Activated CD8-positive, alpha-beta memory T cell treated with anti-CD3 and anti-CD28 coated beads, Interleukin-2, amount 50 U/mL, for 1 hour (primary cell): Measurements from ENCODE around the gene HSF2BP.
"Not testable (repeated sequence)": the region's sequence is repeated elsewhere in the genome, so short reads cannot be mapped to it uniquely, and the experiment has no call there.

ENCODE experiments used
- DNase-seq: peaks from one replicate; pipeline ENCODE4 v3.0.0-alpha.2; 2020; ENCODE audit errors: extremely low read depth

HSF2BP gene

DNA sequence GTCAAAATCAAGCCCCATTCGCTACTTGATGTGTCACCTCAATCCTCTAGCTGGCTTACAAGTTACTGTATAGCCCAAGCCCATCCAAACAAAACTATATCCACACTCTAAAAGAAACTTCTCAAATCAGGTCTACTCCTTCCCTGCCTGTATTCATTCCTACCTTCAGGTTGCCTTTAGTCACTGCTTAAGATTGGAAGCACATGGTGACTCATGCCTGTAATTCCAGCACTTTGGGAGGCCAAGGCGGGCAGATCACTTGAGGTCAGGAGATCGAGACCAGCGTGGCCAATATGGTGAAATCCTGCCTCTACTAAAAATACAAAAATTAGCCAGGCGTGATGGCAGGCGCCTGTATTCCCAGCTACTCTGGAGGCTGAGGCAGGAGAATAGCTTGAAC lies 7.4 kb downstream of the HSF2BP start:
- not testable (repeated sequence) for DNase-seq

DNA sequence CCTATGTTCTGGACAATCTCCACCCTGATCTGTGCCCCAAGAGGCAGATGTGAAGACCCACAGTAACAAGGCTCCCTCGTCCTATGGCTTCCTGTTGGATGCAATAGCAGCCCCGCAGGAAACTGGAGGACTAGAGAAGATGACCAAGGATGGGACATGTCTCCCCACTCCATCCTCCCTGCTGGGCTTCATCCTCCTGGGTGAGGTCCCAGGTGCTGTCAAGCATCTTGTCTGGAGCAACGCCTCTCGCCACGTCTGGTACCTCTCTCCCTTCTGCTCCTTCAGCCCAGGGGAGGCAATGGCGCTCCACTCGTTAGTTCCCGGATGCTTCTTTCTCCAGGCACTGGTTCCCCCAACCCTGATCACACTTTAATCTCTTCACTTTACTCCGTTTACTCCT lies 11.1 kb downstream of the HSF2BP start:
- no peak for DNase-seq

DNA sequence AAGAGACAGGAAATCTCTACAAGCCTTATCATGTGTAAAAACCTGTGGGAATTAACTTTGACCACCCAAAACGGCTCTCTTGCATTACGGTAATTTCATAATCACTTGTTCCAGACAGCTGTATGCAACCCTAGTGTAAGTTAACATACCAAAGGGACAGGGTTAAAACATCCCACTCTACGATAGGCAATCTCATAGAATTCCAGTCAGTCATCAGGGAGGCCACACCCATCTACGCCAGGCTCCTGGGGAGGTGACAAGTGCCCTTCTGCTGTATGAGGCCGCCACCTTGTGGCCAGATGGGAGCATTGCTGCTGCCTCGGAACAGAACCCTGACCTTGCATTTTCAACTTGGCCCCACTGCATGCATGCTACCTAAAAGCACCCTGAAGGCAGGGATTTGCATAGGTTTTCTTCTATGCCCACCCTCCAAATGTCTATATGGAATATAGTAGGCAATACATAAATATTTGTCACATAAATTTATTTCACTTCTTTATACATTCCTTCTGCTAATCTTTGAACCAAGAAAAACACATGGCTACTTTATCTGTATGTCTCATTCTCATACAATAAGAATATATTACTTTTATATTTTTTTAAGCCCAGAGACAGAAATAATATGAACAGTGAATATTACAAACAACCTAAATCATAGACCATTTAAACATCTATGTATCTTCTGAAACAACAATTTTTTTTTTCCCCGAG lies 12.6 kb downstream of the HSF2BP start:
- peak; percentile 65 for DNase-seq

DNA sequence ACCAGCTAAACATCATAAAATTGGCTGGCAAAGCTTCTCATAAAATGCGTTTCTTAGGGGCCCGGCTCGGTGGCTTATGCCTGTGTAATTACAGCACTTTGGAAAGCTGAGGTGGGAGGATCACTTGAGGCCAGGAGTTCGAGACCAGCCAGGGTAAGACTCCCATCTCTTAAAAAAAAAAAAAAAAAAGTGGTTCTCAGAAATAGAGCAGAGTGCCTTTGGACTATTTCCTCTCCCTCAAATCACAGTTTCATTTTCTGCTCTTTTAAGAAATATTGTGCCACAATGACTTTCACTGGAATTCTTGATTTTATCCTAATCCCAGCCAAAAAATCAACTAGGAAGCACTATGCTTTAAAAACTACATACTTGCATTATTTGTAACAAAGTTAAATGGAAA lies 13.3 kb downstream of the HSF2BP start:
- no peak for DNase-seq

DNA sequence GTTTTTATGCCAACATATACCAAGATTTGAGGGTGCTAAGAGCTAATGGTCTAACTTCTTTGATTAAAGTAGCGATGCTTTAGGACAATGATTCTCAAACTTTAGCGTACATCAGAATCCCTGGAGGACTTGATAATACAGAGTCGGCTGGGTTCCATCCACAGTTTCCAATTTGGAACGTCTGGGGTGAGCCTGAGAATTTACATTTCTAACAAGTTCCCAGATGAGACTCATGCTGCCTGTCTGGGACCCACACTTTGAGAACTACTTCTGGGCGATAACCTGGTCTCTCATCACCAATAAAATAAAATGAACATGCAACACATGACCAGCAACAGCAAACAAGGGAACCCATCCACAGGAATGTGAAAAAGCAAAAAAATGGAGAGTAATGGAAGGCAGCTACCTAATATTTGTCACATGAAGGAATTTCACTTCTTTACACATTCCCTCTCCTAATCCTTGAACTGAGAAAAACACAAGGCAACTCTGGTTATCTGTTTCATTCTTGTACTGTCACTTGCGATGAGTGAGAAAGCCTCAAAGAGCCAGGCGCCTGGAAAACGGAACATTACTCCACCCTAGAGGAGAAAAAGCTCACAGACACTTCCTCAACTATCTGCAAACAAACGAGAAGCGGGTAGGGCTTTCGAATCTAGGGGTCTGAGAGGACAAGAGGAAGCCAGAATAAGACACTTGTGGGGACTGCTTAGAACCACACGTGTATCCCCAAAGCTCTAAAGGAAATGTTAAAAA lies 14.0 kb downstream of the HSF2BP start:
- DNase-seq = no peak

DNA sequence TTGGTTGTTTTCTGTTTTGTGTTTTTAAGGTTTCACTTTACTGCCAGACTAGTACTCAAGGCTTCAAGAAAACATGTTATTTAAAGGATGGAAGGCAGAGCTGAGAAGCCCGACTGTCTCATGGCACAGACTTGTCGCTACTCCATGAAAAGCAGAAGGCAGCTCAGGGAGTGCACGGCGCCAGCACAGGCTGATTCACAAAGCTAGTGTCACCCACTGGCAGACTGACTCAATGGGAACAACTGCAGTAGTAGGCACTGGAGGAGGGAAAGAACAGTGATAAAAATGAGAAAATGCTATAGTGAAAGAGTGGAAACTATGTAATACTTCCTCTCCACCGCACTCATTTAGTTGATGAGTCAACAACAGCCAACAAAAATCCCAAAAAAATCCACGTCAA lies 14.7 kb downstream of the HSF2BP start:
- no peak for DNase-seq

DNA sequence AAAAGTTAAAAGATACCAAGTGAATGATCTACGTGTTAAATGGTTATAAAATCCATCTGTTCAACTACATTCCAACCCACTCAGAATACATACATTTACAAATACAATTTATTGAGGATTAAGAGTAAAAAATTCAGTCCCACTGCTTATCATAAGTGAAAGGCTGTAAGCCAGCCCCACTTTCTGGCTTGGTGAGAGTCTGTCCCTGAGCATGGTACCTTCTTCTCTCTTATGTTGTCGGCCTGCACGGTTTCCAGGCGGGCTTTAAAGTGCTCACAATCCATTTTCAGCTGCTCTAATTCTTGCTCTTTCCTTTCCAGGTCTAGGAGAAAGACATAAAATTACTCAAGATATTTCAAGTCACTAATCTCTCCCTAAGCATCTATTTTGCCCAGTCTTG lies 15.2 kb downstream of the HSF2BP start:
- no peak for DNase-seq

DNA sequence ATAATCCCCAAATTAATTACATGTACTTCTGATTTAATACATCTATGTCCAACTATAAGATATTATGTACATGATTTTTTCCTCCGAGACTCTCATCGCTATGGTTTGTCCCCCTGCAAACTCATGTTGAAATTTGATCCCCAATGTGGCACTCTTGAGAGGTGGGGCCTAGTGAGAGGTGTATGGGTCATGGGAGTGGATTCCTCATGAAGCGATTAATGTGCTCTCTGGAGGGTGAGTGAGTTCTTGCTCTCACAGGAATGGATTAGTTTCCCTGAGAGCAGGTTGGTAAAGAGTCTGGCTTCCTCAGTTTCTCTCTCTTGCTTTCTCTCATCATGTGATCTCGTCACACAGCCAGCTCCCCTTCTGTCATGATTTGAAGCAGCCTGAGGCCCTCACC lies 16.1 kb downstream of the HSF2BP start:
- no peak for DNase-seq

DNA sequence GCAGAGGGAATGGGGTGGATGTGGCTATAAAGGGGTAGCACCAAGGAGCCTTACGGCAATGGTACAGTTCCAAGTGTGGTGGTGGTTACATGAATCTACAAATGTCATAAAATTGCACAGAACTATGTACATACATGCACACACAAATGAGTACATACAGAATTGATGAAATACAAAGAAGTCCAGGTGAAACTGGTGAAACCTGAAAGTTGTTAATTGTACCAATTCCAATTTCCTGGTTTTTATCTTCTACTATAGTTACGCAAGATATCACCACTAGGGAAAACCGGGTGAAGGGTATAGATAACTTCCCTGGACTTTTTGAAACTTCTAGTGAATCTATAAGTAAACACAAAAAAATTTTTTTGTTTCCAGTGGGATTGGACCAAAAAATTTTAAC lies 18.9 kb downstream of the HSF2BP start:
- no peak for DNase-seq

DNA sequence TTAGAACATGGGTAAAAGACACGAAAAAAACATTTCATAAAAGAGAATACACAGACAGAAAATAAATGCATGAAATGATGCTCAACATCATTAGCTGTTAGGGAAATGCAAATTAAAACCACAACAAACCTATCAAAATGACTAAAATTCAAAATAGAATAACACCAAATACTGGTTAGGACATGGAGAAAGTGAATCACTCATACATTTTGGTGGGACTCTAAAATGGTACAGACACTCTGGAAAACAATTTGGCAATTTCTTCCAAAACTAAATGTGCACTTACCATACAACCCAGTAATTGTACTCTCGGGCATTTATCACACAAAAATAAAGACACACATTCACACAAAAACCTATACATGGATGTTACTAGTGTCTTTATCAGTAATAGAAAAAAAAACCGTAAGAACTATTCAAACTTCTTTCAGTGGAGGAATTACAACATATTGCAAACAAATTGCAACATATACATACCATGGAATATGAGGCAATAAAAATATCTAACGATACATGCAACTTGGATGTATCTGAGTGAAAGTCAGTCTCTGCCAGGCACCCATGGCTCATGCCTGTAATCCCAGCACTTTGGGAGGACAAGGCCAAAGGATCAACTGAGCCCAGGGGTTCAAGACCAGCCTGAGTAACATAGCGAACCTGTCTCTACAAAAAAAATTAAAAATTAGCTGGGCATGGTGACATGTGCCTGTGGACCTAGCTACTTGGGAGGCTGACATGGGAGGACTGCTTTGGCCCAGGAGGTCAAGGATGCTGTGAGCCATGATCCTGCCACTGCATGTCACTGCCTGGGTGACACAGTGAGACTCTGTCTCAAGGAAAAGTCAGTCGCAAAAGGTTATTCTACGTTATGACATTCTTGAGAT lies 19.6 kb downstream of the HSF2BP start:
- no peak for DNase-seq

DNA sequence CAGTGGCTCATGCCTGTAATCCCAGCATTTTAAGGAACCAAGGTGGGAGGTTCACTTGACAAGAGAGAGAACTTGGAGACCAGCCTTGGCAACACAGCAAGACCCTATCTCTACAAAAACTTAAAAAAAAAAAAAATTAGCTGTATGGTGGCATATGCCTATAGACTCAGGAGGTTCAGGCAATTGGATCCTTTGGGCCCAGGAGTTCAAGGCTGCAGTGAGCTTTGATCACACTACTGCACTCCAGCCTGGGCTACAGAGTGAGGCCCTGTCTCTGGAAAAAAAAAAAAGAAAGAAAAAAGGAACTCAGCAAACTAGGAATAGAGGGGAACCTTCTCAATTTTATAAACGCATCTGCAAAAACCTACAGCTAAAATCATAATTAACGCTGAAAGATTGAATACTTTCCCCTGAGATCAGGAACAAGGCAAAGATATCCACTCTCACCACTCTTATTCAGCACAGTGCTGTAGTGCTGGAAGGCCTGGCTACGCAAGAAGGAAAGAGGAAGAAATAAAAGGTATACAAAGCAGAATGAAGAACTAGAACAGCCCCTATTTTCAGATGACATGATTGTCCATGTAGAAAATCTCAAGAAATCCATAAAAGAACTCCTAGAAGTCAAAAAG lies 21.6 kb downstream of the HSF2BP start:
- DNase-seq = no peak

DNA sequence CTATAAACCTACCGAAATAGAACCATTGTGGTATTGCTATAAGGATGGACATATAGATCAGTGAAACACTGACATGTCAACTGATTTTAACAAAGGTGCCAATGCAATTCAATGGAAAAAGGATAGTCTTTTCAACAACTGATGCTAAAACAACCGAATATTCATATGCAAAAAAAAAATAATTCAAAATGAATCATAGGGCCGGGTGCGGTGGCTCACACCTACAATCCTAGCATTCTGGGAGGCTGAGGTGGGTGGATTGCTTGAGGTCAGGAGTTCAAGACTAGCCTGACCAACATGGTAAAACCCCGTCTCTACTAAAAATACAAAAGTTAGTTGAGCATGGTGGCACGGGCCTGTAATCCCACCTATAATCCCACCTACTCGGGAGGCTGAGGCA lies 23.9 kb downstream of the HSF2BP start:
- no peak for DNase-seq

DNA sequence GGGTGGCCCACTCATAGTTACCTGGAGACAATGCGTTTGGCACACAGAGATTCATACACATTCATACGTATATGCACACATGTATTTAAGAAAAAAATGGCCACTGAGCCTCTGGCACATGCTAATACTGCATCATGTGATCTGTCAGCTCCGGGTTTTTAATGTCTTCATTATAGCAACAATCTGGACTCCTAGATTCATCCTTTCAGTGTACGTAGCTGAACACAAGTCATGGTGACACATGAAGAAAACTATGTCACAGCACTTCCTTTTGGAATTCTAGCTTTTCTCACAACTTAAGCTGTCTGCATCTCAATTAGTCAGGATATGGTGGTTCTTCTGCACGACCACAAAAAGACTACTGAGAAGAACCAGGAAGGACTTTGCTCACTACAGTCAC lies 24.7 kb downstream of the HSF2BP start:
- DNase-seq = no peak

DNA sequence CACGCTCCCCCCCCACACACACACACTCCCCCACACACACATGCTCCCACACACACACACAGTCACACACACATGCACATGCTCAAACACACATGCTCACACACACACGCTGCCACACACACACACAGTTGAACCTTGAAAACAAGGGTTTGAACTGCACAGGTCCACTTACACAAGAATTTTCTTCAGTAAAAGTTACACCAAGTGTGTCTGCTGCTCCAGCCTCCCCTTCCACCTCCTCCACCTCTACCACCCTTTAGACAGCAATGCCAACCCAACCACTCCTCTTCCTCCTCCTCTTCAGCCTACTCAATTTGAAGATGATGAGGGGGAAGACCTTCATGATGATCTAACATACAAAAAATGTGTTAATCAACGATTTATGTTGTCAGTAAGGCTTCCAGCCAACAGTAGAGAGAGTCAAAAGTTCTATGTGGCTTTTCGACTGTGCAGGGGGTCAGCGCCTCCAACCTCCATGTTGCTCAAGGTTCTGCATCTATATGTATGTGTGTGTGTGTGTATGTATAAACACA lies 26.8 kb downstream of the HSF2BP start:
- no peak for DNase-seq

DNA sequence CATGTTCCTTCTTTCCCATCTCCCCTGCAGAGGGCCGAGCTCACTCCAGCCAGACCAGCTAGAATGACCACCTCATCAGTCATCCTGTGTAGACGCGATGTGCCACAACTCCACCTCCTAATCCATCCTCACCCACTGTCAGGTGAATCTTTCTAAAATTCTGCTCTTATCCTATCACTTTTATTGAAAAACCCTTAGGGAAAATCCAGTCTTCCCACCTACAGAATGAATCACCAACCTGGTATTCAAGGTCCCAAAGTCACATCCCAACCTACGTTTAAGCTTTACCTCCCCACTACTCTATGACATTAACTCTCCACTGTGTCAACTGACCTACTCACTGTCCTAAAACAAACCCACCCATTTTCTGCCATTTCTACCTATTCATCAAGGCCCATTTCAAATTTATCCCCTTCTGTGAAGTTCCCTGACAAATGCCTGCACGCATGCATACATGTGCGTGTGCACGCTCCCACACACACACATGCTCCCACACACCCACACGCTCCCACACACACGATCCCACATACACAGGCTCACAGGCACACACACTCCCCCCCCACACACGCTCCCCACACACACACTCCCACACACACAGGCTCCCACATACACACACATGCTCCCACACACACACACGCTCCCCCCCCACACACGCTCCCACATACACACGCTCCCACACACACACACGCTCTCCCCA lies 27.7 kb downstream of the HSF2BP start:
- DNase-seq = no peak

DNA sequence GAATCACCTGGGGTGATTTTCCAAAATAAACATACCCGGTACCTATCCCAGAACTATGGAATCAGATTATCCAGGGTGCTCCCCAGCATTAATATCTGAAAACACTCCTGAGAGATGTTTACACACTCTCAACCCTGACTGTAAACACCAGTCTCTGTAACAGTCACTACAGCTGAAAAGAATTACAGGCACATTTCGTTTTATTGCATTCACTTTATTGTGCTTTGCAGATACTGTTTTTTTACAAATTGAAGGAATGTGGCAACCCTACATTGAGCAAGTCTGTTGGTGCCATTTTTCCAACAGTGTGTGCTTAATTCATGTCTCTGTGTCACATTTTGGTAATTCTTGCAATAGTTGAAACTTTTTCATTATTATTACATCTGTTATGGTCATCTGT lies 31.8 kb downstream of the HSF2BP start:
- no peak for DNase-seq

DNA sequence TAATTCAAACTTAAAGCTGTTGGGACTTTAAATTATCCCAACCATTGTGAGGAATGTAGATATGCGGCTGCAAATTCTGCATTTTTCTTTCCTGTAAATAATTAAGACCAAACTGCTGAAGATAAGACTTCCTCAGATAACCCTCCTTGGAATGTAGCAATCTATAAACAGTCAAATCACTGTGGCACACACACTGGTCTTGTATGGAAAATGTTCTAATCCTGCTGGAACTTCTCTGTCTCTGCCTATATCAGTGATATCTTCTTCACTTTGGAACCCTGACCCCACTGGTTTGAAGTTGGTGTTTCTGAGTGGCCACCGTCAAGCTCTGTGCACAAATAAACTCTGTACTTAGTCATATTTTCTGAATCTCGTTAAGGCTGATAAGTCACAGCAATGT lies 32.9 kb downstream of the HSF2BP start:
- no peak for DNase-seq

DNA sequence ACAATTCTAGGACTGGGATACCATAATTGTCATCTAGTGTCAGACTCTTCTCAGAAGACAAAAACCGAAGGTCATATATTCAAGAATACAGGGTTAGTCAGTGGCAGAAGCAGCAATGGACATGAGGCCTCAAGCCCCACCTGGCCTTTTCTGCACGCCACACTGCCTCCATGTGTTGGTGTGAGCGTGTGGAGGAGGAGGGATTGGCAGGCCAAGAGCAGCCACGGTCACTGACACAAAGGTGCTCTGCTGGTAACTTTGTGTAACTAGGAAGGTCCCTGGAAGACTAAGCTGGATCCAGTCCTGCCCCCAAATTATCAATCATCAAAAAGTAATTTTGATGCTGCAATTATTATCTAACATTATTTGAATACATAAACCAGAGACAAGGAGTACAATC lies 34.9 kb downstream of the HSF2BP start:
- DNase-seq = no peak

DNA sequence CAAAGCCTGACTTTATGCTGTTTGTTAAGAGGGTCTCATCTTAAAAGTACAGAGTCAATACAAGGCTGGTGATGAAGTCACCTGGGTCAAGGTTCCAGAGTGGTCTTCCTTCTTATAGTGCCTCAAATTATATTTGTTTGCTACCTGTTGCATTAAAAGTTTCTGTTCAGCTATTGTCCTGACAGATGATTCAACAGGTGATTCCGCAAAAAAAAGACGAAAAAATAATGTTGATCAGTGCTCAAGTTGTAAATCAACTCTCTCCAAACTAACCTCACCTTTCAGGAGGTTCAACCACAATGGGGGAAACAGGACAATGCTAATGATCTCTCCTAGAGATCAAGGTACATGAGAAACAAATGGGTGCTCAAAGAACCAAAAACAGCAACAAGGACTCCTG lies 35.7 kb downstream of the HSF2BP start:
- DNase-seq = no peak

DNA sequence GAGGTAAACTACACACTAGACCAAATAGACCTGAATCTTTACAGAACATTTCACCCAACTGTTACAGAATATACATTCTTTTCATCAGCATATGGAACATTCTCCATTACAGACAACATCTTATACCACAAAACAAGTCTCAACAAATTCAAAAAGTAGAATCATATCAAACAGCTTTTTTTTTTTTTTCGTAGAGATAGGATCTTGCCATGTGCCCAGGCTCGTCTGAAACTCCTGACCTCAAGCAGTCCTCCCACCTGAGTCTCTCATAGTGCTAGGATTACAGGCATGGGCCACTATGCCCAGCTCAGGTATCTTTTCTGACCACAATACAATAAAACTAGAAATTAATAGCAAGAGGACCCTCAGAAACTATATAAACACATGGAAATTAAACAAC lies 36.5 kb downstream of the HSF2BP start:
- no peak for DNase-seq

DNA sequence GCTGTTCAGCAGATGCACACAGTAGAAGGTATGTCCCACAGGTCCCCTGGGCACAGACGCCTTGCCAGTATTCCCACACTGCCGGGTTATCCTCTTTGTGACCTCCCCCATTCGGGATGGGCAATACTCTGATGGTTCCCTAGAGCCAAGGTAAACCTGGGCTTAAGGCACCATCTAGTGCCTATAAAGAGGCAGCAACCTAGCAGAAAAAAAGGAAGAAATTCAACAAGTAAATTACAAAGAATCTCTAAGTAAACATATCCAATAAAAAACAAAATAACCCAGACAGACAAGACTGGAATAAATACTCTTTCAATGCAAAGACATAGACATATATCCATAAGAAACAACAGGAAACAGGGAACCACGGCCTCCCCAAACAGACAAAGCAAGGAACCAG lies 39.4 kb downstream of the HSF2BP start:
- no peak for DNase-seq
